Measurements from ENCODE around the gene FTCD. TPM values are rescaled to one million over a fixed set of nuclear protein-coding genes. Genes with fewer than 3 reads are reported as not detected.

Gene FTCD
- total and polyA plus RNA-seq, 2 of the 8 experiments (the other 6 are each of a cell fraction or from before 2014, with no cell fraction given) = 3.3 to 4.9 TPM

DNA sequence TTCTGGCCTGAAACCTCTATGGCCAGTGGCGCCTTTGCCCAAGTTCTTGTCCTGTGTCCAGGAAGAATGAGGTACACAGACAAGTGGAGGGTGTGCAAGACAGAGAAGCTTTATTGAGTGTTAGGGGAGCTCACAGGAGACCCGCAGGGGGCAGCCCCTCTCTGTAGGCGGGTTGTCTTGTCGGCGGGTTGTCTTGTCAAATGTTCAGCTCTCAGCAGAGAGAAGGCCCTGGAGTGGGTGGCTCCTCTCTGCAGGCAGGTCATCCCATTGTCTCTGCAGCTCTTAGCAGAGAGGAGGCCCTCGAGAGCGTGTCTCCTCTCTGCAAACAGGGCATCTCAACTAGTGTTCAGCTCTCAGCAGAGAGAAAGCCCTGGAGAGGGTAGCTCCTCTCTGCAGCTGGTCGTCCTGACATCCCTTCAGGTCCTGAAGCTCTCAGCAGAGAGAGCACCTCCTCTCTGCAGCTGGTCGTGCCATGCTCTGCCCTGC, 46.5 kb downstream of the FTCD start:
- TF ChIP-seq EP300 (IDR thresholded peaks at IDR 0.05; ENCODE audit: borderline replicate concordance in 1 of 2, low read depth in 2 of 2, low read length in 2 of 2) (no peak), ASH2L (IDR thresholded peaks at IDR 0.05; ENCODE audit: low read length) (no peak), HDAC2 (IDR thresholded peaks at IDR 0.05; ENCODE audit: borderline replicate concordance in 1 of 2, low read depth in 2 of 2, low read length in 2 of 2) (no peak), CBX8 (IDR thresholded peaks at IDR 0.05; ENCODE audit: borderline replicate concordance, low read depth, low read length) (no peak), POLR2AphosphoS5 (IDR thresholded peaks at IDR 0.05; ENCODE audit: low read depth, low read length) (no peak), GTF2F1 (IDR thresholded peaks at IDR 0.05; ENCODE audit: borderline replicate concordance, low read depth, low read length) (no peak), BRCA1 (IDR thresholded peaks at IDR 0.05; ENCODE audit: low read depth, low read length) (no peak)
- TF ChIP-seq, protein P1, sequence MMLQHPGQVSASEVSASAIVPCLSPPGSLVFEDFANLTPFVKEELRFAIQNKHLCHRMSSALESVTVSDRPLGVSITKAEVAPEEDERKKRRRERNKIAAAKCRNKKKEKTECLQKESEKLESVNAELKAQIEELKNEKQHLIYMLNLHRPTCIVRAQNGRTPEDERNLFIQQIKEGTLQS (IDR thresholded peaks at IDR 0.05; ENCODE audit: insufficient read depth, low read depth, low read length) = no peak
- H3K23ac ChIP-seq (ENCODE audit: insufficient read length) = no peak overlapping the region
- POLR2A ChIA-PET (ENCODE audit: partially characterized antibody) = no interaction called here
- H2AFZ ChIP-seq (ENCODE audit: low read length) = no peak overlapping the region
- no peak overlapping the region for H3K4me2 ChIP-seq (ENCODE audit: insufficient read depth in 1 of 2, low read depth in 2 of 2, low read length in 2 of 2)
- no peak overlapping the region for H4K91ac ChIP-seq (replicated peaks; ENCODE audit: insufficient read length, low read length)
- H3K56ac ChIP-seq (replicated peaks; ENCODE audit: insufficient read length, low read depth, low read length) = no peak overlapping the region
- no peak overlapping the region for H3K14ac ChIP-seq (ENCODE audit: insufficient read length)
- H2BK12ac ChIP-seq (ENCODE audit: low read depth, low read length) = peak overlapping the region; percentile 75; the same call in 1 of the 2 replicates
- peaks cover 0 to 2% (median under 1%) of the 10 kb centered on the region in 4 experiments; a peak in 2 of 7 replicates for H3K4me1 ChIP-seq (replicated peaks in 1 of 4; ENCODE audit: control insufficient read depth in 3 of 4, insufficient read depth in 4 of 4, low read length in 3 of 4)
- H4K20me1 ChIP-seq (replicated peaks in 1 of 2; ENCODE audit: control insufficient read depth in 1 of 2, insufficient read depth in 2 of 2, low read length in 2 of 2) = peaks cover 0 to 6% of the 10 kb centered on the region in 2 experiments
- no peaks in the 10 kb centered on the region for H3K79me2 ChIP-seq (ENCODE audit: control insufficient read depth in 1 of 2, insufficient read depth in 2 of 2, low read length in 2 of 2)
- H2BK15ac ChIP-seq (ENCODE audit: low read length) = no peak overlapping the region
- H3K27ac ChIP-seq (ENCODE audit: low read depth, low read length) = no peak overlapping the region
- H4K5ac ChIP-seq (ENCODE audit: insufficient read length, low read depth, low read length) = no peak overlapping the region
- H3K9me3 ChIP-seq (ENCODE audit: insufficient read depth in 2 of 2, low read depth in 1 of 2, low read length in 1 of 2) = peaks cover 4 to 10% of the 10 kb centered on the region in 2 experiments; a peak in 2 of 4 replicates
- no peak overlapping the region for H2BK120ac ChIP-seq (replicated peaks; ENCODE audit: low read depth, low read length)
- no peaks in the 10 kb centered on the region for H3K23me2 ChIP-seq (ENCODE audit: low read depth, low read length)
- no peak overlapping the region for H3K9ac ChIP-seq (replicated peaks in 1 of 4; ENCODE audit: extremely low read depth in 1 of 4, low read depth in 3 of 4, low read length in 3 of 4)
- peaks cover 0 to 17% (median 0%) of the 10 kb centered on the region in 4 experiments; a peak in 3 of 8 replicates for H3K36me3 ChIP-seq (ENCODE audit: control insufficient read depth in 2 of 4, insufficient read depth in 4 of 4, low read length in 3 of 4)
- H2BK20ac ChIP-seq (ENCODE audit: low read length) = no peak overlapping the region
- CTCF ChIA-PET (ENCODE audit: partially characterized antibody) = interaction anchor here (0.9 to 2.6 kb wide), 5 partner anchors 8 to 154 kb away, joined by 3 to 19 read pairs (median 3); no protein-coding TSS in a partner anchor
- no peak overlapping the region for H2AK5ac ChIP-seq (ENCODE audit: low read depth, low read length)
- no peaks in the 10 kb centered on the region for H3K27me3 ChIP-seq (replicated peaks in 1 of 4; ENCODE audit: control insufficient read depth in 3 of 4, extremely low read depth in 1 of 4, insufficient read depth in 3 of 4, low read length in 3 of 4)
- no peaks in the 10 kb centered on the region for H3K79me1 ChIP-seq (ENCODE audit: low read depth, low read length)
- FAIRE-seq (no peak), DNase-seq (ENCODE audit: low read depth in 1 of 2, low spot score in 2 of 2) (no peak)
- no peak overlapping the region for H3K4me3 ChIP-seq (ENCODE audit: extremely low read depth in 1 of 4, insufficient read depth in 2 of 4, low read depth in 3 of 4, low read length in 4 of 4)
- no peak overlapping the region for H3K4ac ChIP-seq (replicated peaks; ENCODE audit: insufficient read length, low read depth, low read length)
- no peak overlapping the region for H4K8ac ChIP-seq (ENCODE audit: extremely low read depth, insufficient read depth, low read length)
- 90% methylated on average over 9 of the region's 9 CpGs; no CpG with 5 or more reads in 1 of the 2 experiments for WGBS, 2 experiments (ENCODE audit: extremely low coverage in 1 of 2, insufficient coverage in 1 of 2, insufficient read length in 1 of 2, insufficient replicate concordance in 2 of 2, low coverage in 1 of 2, low lambda C conversion rate in 2 of 2, missing lambda C conversion rate in 1 of 2)
- no peak overlapping the region for H3K18ac ChIP-seq (ENCODE audit: extremely low read depth, low read length)
- no peak overlapping the region for H2BK5ac ChIP-seq (ENCODE audit: low read depth, low read length)

All from H1 (cell line).